GM21576 (cell line): ENCODE results near the gene UNKL.

Experiments used
- ATAC-seq: cut with Tn5 transposase; IDR thresholded peaks from one replicate; pipeline ENCODE4 v1.9.1; 2021; ENCODE audit warnings: mild to moderate bottlenecking, moderate library complexity; ENCODE audit not compliant: unreplicated experiment

Gene UNKL

GRCh38 chr16:1356061-1356900, 58.2 kb downstream of the UNKL start:
- no peak for ATAC-seq

GRCh38 chr16:1355591-1355990, 58.9 kb downstream of the UNKL start:
- ATAC-seq: no peak

DNA sequence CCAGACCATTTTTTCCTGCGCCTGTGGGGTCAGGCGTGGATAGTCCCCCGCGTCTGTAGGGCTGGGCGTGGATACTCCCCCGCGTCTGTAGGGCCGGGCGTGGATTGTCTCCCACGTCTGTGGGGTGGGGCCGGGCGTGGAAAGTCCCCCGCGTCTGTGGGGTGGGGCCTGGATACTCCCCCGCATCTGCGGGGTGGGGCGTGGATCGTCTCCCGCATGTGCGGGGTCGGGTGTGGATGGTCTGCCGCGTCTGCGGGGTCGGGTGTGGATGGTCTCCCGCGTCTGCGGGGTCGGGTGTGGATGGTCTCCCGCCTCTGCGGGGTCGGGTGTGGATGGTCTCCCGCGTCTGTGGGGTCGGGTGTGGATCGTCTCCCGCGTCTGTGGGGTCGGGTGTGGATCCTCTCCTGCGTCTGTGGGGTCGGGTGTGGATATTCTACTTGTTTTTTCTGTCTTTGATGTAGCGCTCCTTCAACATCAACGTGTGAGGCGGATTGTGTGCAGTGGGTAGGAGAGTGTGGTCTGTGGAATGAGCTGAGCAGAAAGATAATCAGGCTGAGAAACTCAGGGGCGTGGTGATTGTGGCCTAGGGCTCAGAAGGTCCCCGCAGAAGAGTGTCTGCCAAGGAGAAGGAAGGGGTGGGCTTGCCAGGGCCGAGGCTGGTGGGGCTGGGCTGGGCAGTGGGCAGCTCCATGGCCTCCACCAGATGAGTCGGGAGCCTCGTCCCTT, 59.5 kb downstream of the UNKL start:
- no peak for ATAC-seq

- peak; percentile 58 for ATAC-seq
Observed at GRCh38 chr16:1351582-1352362, 62.7 kb downstream of the UNKL start, which contains the start of the genes GNPTG and TSR3. Gene GNPTG (plus strand): TSS chr16:1351931. CDS start chr16:1351966, 35 bp downstream. Gene TSR3 (minus strand): TSS chr16:1351878. CDS start chr16:1351804, 74 bp downstream.

DNA sequence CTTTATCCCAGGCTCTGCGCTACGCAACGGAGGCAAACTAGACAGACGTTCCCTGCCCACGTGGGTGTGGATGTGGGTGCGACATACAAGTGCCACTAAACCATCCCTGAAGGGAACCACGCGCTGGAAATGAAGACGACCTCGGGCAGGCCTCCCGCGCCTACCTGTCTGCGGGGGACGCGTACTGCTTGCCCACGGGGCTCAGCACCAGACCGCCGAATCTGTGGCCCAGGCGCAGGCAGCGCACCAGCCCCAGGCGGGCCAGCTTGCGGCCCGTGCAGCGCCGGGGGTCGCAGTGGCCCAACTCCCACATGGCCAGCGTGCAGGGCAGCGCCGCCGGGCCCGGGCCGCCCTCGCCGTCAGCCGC, 63.3 kb downstream of the UNKL start:
- ATAC-seq: peak; percentile 3

DNA sequence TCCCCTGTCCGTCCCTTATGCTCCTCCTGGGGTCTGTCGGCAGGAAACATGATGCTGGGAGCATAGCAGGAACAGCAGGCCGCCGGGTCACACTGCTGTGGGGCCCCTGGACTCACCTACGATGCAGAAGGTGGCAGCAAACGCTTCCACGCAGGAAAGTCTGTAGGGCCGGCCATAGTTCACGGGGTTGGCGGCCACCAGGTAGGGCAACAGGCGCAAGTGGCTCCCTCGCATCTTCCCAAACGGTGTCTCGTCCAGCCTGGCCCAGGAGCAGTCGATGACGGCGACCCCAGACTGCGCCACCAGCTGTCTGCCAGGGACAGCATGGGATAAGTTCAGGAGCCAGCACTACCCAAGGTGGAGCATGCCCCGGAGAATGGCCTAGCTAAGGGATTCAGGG, 63.8 kb downstream of the UNKL start:
- ATAC-seq: no peak

DNA sequence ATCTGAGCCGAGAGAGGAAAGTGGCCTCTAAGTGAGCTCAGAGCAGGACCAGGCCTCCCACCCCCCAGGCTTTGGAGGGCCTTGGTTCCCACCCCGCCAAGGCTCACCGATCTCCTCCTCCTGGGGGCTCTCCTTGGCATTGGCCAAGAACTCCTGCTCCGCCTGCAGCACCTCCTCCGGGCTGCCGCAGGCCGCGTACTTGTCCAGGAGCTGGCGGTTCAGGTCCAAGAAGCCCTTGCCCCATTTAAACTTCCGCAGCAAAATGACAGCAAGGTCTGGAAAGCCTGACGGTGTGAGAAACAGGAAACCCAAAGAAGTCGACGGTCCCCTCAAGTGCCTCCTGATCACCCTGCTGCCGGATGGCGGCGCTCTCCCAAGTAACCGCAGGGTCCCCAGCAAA, 64.6 kb downstream of the UNKL start:
- ATAC-seq: no peak

DNA sequence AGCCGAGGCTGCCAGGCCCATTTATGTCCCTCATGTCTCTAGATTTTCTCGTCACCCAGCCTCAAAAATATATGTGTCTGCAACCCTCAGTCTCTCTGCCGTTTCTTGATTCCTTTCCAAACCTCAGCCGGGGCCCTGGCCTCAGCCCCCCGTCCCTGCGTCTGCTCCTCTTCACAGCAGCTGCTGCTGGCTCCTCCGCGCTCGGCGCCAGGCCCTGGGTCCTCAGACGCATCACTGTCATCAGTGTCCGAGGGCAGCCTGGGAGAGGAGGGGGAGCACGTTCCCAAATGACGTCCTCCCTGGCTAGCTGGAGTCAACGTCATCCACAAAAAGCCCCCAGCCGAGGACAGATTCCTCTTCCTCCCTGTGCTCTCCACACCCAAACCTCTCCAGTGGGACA, 65.2 kb downstream of the UNKL start:
- ATAC-seq: no peak

- ATAC-seq: no peak
Observed at GRCh38 chr16:1348926-1349325, 65.6 kb downstream of the UNKL start.

GRCh38 chr16:1348441-1348840, 66.1 kb downstream of the UNKL start:
- ATAC-seq: no peak

DNA sequence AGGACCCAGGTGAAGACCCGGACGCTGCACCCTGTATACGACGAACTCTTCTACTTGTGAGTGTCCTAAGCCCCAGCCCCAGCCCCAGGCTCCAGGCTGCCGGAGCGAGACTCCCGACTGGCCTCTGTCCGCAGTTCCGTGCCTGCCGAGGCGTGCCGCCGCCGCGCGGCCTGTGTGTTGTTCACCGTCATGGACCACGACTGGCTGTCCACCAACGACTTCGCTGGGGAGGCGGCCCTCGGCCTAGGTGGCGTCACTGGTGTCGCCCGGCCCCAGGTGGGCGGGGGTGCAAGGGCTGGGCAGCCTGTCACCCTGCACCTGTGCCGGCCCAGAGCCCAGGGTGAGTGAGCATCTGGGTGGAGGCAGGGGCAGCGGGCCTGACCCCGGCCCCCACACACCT, 66.5 kb downstream of the UNKL start:
- ATAC-seq: no peak

- no peak for ATAC-seq
Observed at GRCh38 chr16:1347286-1347855, 67.1 kb downstream of the UNKL start.

DNA sequence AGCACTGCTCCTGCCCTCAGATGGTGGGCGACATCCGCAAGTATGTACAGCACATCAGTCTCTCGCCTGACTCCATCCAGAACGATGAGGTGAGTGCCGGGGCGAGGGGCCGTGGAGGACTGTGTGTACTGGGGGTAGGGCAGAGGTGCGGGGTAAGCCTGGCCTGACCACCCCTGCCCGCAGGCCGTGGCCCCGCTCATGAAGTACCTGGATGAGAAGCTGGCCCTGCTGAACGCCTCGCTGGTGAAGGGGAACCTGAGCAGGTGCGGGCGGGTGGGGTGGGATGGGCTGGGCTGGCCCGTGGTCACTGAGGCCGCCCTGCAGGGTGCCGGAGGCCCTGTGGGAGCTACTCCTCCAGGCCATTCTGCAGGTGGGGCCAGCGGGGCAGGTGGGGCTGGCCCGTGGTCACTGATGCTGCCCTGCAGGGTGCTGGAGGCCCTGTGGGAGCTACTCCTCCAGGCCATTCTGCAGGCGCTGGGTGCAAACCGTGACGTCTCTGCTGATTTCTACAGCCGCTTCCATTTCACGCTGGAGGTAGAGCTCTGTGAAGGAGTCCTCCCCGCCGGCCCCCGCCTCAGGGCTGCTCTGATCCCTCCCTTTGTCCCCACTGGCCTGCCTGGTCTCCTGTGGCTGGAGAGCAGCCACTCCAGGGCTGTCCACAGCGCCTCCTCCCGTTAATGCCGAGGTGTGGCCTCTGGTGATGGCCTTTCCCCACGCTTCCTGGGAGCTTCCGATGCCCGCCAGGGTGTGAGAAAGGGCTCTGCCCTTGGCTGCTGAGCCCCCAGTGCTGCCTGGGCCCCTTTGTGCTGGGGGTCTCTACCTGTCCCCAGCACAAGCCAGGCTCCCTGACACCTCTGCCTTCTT, 67.8 kb downstream of the UNKL start:
- ATAC-seq: no peak

GRCh38 chr16:1345651-1346421, 68.7 kb downstream of the UNKL start:
- no peak for ATAC-seq

GRCh38 chr16:1345087-1345486, 69.4 kb downstream of the UNKL start:
- ATAC-seq: no peak

GRCh38 chr16:1344499-1344898, 70.0 kb downstream of the UNKL start:
- ATAC-seq: no peak

- no peak for ATAC-seq
Observed at GRCh38 chr16:1343428-1344242, 70.9 kb downstream of the UNKL start.
